ENCODE data around the gene CDKL4.
"Not testable (repeated sequence)": the region's sequence is repeated elsewhere in the genome, so short reads cannot be mapped to it uniquely, and the experiment has no call there.

The CDKL4 gene

GRCh38 chr2:39243469-39244123 is at the start of gene CDKL4:
CDKL4 (minus strand) TSS chr2:39243970.
- no peak for DNase-seq (ENCODE audit: low spot score)
- no peak for FAIRE-seq

DNA sequence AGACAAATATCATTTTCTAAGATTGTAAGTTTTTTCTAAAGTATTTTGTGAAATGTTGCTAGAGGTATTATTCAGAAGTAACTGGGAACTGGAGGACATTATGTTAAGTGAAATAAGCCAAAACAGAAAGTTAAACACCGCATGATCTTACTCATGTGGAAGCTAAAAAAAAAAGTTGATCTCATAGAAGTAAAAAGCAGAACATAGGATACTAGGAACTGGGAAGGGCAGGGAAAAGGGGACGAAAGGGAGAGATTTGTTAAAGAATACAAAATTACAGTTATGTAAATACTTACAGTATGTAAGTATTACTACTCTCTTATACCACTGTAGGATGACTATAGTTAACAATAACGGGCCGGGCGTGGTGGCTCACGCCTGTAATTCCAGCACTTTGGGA is 46.7 kb upstream of the CDKL4 start:
- no peak for DNase-seq (ENCODE audit: low spot score)
- no peak for FAIRE-seq

GRCh38 chr2:39289609-39290008 is 45.8 kb upstream of the CDKL4 start:
- FAIRE-seq: no peak
- no peak for DNase-seq (ENCODE audit: low spot score)

DNA sequence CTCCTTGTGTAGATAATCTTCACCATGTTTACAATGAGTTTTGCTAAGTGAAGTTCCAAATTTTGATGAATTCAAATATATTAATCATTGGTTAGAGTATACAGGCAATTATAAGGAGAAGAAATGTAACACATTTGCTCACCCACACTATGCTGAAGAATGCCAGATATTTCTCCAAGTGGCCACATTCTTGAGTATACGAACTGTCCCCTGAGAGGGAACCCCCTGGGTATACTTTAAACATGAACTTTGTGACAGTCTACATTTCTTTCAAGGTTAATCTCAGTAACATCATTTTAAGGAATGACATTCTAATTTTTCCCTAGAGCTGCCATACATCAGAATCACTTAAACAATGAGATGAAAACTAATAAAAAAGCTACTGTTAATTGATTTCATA is 39.8 kb upstream of the CDKL4 start:
- FAIRE-seq: no peak
- no peak for DNase-seq (ENCODE audit: low spot score)

- FAIRE-seq (no peak), DNase-seq (ENCODE audit: low spot score) (no peak)
These were observed 37.6 kb upstream of the CDKL4 start for GRCh38 chr2:39281391-39281790.

- FAIRE-seq: no peak
These were observed 31.2 kb upstream of the CDKL4 start for GRCh38 chr2:39275016-39275415.

GRCh38 chr2:39269941-39270340 is 26.2 kb upstream of the CDKL4 start:
- DNase-seq (ENCODE audit: low spot score) (no peak), FAIRE-seq (no peak)

More at GRCh38 chr2:39275016-39275415, 31.2 kb upstream of the CDKL4 start:
- no peak for DNase-seq (ENCODE audit: low spot score)

GRCh38 chr2:39266916-39267434 is 23.2 kb upstream of the CDKL4 start:
- DNase-seq (ENCODE audit: low spot score) (no peak), FAIRE-seq (no peak)

- DNase-seq (ENCODE audit: low spot score) (no peak), FAIRE-seq (no peak)
These were observed 22.5 kb upstream of the CDKL4 start for GRCh38 chr2:39266139-39266805.

GRCh38 chr2:39265315-39265714 is 21.5 kb upstream of the CDKL4 start:
- no peak for DNase-seq (ENCODE audit: low spot score)
- no peak for FAIRE-seq

- no peak for DNase-seq (ENCODE audit: low spot score)
These were observed 21.0 kb upstream of the CDKL4 start for GRCh38 chr2:39264733-39265132.

GRCh38 chr2:39260087-39260486 is 16.3 kb upstream of the CDKL4 start:
- DNase-seq (ENCODE audit: low spot score) (no peak), FAIRE-seq (no peak)

More at GRCh38 chr2:39264733-39265132, 21.0 kb upstream of the CDKL4 start:
- no peak for FAIRE-seq

GRCh38 chr2:39256040-39256439 is 12.3 kb upstream of the CDKL4 start:
- no peak for FAIRE-seq
- no peak for DNase-seq (ENCODE audit: low spot score)

DNA sequence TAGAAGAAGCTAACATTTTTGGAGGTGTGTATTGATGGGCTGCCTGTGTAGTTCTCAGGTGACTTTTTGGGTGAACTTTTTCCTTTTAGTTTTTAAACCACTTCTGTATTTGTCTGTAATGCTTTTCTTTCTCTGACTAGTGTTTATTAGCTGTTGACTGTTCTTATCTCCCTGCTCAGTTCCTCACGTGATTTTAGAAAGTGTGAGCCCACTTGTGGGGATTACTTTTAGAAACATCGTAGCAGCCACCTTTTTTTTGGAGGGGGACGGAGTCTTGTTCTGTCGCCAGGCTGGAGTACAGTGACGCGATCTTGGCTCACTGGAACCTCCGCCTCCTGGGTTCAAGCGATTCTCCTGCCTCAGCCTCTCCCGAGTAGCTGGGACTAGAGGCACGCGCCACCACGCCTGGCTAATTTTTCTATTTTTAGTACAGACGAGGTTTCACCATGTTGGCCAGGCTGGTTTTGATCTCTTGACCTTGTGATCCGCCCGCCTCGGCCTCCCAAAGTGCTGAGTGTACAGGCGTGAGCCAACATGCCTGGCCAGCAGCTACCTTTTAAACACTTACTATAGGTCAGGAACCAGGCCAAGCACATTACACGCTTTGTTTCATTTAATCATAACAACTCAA is 9.2 kb upstream of the CDKL4 start:
- FAIRE-seq: no peak
- DNase-seq (ENCODE audit: low spot score): no peak

GRCh38 chr2:39247512-39248043 is 3.8 kb upstream of the CDKL4 start:
- DNase-seq (ENCODE audit: low spot score): no peak
- FAIRE-seq: no peak

GRCh38 chr2:39246382-39246980 is 2.7 kb upstream of the CDKL4 start:
- FAIRE-seq: no peak
- DNase-seq (ENCODE audit: low spot score): no peak

- DNase-seq (ENCODE audit: low spot score); FAIRE-seq: not testable (repeated sequence)
These were observed 1.3 kb upstream of the CDKL4 start for GRCh38 chr2:39244963-39245625.

DNA sequence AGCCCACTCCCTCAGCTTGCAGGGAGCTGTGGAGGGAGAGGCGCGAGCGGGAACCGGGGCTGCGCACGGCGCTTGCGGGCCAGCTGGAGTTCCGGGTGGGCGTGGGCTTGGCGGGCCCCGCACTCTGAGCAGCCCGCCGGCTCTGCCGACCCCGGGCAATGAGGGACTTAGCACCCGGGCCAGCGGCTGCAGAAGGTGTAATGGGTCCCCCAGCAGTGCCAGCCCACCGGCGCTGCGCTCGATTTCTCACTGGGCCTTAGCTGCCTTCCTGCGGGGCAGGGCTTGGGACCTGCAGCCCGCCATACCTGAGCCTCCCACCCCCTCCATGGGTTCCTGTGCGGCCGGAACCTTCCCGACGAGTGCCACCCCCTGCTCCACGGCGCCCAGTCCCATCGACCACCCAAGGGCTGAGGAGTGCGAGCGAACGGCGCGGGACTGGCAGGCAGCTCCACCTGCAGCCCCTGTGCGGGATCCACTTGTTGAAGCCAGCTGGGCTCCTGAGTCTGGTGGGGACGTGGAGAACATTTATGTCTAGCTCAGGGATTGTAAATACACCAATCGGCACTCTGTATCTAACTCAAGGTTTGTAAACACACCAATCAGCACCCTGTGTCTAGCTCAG is 582 bp upstream of the CDKL4 start:
- FAIRE-seq; DNase-seq (ENCODE audit: low spot score): not testable (repeated sequence)

GRCh38 chr2:39241588-39241987 is 2.2 kb downstream of the CDKL4 start:
- DNase-seq (ENCODE audit: low spot score) (no peak), FAIRE-seq (no peak)

DNA sequence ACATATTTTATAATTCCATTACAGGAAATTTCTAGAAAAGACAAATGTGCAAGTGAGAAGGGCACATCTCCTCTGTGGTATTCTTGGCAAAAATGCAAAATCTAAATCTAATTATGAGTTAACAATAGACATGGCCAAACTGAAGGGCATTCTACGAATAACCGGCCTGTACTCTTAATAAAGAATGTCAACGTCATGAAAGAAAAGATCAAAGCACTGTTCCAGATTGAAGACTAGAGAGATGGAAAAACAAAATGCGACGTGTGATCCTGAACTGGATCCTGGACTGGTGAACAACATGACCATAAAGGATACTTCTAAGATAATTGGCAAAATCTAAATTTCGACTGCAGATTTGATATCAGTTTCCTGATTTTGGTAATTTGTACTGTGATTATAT is 3.0 kb downstream of the CDKL4 start:
- DNase-seq (ENCODE audit: low spot score) (no peak), FAIRE-seq (no peak)

- no peak for DNase-seq (ENCODE audit: low spot score)
- no peak for FAIRE-seq
These were observed 9.0 kb downstream of the CDKL4 start for GRCh38 chr2:39234754-39235153.

All from urothelium cell line (cell line).